ENCODE results near the gene RARA. TPM values are rescaled to one million over a fixed set of nuclear protein-coding genes. Genes with fewer than 3 reads are reported as not detected.

RARA gene
- total and polyA plus RNA-seq, 2 donors (not counting 1 experiment from before 2014, with no cell fraction given) = 7.0 to 7.8 TPM

DNA sequence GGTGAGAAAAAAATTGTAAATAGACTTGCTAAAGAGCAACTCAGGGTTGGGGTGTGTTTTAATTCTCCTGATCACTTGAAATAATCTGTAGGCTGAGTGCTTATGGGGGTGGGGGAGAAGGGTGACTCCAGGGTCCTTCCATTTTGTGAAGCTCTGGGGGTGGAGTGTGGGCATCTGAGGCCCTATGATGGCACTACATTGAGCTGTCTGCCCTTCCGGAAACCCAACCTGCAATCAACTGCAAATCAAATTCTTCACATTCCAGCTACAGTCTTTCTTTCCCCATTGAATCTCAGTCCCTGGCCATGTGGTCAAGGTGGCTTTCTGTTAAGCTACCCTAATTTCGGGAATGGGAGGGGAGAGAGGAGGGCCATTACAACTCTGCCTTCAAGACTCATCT, 27.3 kb upstream of the RARA start:
- TF ChIP-seq EZH2 (IDR thresholded peaks at IDR 0.05; ENCODE audit: low read length, missing control alignments) = no peak
- TF ChIP-seq, protein P1, sequence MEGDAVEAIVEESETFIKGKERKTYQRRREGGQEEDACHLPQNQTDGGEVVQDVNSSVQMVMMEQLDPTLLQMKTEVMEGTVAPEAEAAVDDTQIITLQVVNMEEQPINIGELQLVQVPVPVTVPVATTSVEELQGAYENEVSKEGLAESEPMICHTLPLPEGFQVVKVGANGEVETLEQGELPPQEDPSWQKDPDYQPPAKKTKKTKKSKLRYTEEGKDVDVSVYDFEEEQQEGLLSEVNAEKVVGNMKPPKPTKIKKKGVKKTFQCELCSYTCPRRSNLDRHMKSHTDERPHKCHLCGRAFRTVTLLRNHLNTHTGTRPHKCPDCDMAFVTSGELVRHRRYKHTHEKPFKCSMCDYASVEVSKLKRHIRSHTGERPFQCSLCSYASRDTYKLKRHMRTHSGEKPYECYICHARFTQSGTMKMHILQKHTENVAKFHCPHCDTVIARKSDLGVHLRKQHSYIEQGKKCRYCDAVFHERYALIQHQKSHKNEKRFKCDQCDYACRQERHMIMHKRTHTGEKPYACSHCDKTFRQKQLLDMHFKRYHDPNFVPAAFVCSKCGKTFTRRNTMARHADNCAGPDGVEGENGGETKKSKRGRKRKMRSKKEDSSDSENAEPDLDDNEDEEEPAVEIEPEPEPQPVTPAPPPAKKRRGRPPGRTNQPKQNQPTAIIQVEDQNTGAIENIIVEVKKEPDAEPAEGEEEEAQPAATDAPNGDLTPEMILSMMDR (conservative IDR thresholded peaks at IDR 0.05 in 1 of 2, IDR thresholded peaks at IDR 0.05 in 1 of 2; ENCODE audit: low read depth in 1 of 2, low read length in 2 of 2) = no peak
- Histone ChIP-seq H2AFZ (ENCODE audit: low read length) (no peak overlapping the region), H3K9ac (ENCODE audit: insufficient read depth, low read length) (no peak overlapping the region), H3K4me1 (ENCODE audit: control insufficient read depth, extremely low read depth, insufficient read depth, low read length) (peaks cover 16% of the 10 kb centered on the region), H3K79me2 (ENCODE audit: control insufficient read depth, insufficient read depth, low read length) (no peaks in the 10 kb centered on the region), H3K27me3 (ENCODE audit: control insufficient read depth, insufficient read depth, low read length) (no peaks in the 10 kb centered on the region), H3K9me3 (ENCODE audit: control insufficient read depth, insufficient read depth, low read depth, low read length) (no peaks in the 10 kb centered on the region), H3K4me3 (replicated peaks in 1 of 4; ENCODE audit: control extremely low read depth in 1 of 4, insufficient read depth in 1 of 4, low read depth in 3 of 4, low read length in 4 of 4) (no peak overlapping the region), H3K4me2 (ENCODE audit: extremely low read depth, insufficient read depth, low read length) (no peak overlapping the region), H4K20me1 (ENCODE audit: control insufficient read depth, extremely low read depth, insufficient read depth, low read length) (no peaks in the 10 kb centered on the region), H3K27ac (ENCODE audit: insufficient read depth, low read length) (no peak overlapping the region), H3K36me3 (ENCODE audit: control insufficient read depth, insufficient read depth, low read length) (peaks cover 6% of the 10 kb centered on the region)
- no peak for DNase-seq (ENCODE audit: low read depth in 2 of 2)

GRCh38 chr17:40283662-40284061, 25.3 kb upstream of the RARA start:
- Histone ChIP-seq H3K4me1 (ENCODE audit: control insufficient read depth, extremely low read depth, insufficient read depth, low read length) (peaks cover 16% of the 10 kb centered on the region), H3K27me3 (ENCODE audit: control insufficient read depth, insufficient read depth, low read length) (no peaks in the 10 kb centered on the region), H4K20me1 (ENCODE audit: control insufficient read depth, extremely low read depth, insufficient read depth, low read length) (no peaks in the 10 kb centered on the region), H3K27ac (ENCODE audit: insufficient read depth, low read length) (peak overlapping the region; percentile 92), H3K4me3 (replicated peaks in 1 of 4; ENCODE audit: control extremely low read depth in 1 of 4, insufficient read depth in 1 of 4, low read depth in 3 of 4, low read length in 4 of 4) (peak overlapping the region; percentile 22 to 49 (median 37)), H3K9me3 (ENCODE audit: control insufficient read depth, insufficient read depth, low read depth, low read length) (no peaks in the 10 kb centered on the region), H3K4me2 (ENCODE audit: extremely low read depth, insufficient read depth, low read length) (peak overlapping the region; percentile 93), H2AFZ (ENCODE audit: low read length) (no peak overlapping the region), H3K9ac (ENCODE audit: insufficient read depth, low read length) (peak overlapping the region; percentile 28), H3K79me2 (ENCODE audit: control insufficient read depth, insufficient read depth, low read length) (peaks cover 3% of the 10 kb centered on the region), H3K36me3 (ENCODE audit: control insufficient read depth, insufficient read depth, low read length) (no peaks in the 10 kb centered on the region)
- TF ChIP-seq, protein P1 (conservative IDR thresholded peaks at IDR 0.05 in 1 of 2, IDR thresholded peaks at IDR 0.05 in 1 of 2; ENCODE audit: low read depth in 1 of 2, low read length in 2 of 2) = no peak
- TF ChIP-seq EZH2 (IDR thresholded peaks at IDR 0.05; ENCODE audit: low read length, missing control alignments) = no peak
- DNase-seq (ENCODE audit: low read depth in 2 of 2) = peak; percentile 95 to 99

DNA sequence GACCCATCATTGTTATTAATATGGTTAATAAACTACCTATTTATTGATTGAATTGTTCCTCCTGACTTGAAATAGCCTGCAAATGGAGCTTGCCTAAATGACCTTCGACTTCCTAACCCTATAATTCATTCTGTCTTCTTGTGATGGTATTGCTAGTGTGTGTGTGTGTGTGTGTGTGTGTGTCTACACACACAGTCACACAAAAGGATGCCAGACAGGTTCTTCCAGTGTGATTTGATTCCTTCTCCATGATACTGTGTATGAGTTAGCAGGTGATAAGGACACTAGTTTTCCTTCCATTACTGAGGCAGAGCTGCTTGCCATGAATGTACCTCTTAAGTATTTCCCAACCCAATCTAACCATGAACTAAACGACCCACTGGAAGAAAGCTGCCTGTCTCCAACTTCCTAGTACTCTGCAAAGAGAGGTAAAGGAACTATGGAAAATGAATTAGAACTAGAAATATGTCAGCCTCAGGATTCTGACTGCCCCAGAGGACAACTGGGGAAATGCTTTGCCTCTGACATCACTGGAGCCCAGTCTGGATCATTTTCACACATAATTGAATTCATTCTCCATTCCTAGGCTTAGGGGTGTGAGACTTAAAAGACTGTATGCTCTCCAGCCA, 24.8 kb upstream of the RARA start:
- Histone ChIP-seq H4K20me1 (ENCODE audit: control insufficient read depth, extremely low read depth, insufficient read depth, low read length) (no peaks in the 10 kb centered on the region), H3K4me1 (ENCODE audit: control insufficient read depth, extremely low read depth, insufficient read depth, low read length) (peaks cover 16% of the 10 kb centered on the region), H3K4me3 (replicated peaks in 1 of 4; ENCODE audit: control extremely low read depth in 1 of 4, insufficient read depth in 1 of 4, low read depth in 3 of 4, low read length in 4 of 4) (peak overlapping the region; percentile 22 to 49 (median 37)), H3K36me3 (ENCODE audit: control insufficient read depth, insufficient read depth, low read length) (no peaks in the 10 kb centered on the region), H3K9me3 (ENCODE audit: control insufficient read depth, insufficient read depth, low read depth, low read length) (no peaks in the 10 kb centered on the region), H3K9ac (ENCODE audit: insufficient read depth, low read length) (peak overlapping the region; percentile 46), H3K27me3 (ENCODE audit: control insufficient read depth, insufficient read depth, low read length) (no peaks in the 10 kb centered on the region), H3K27ac (ENCODE audit: insufficient read depth, low read length) (peak overlapping the region; percentile 92), H2AFZ (ENCODE audit: low read length) (no peak overlapping the region), H3K4me2 (ENCODE audit: extremely low read depth, insufficient read depth, low read length) (peak overlapping the region; percentile 93), H3K79me2 (ENCODE audit: control insufficient read depth, insufficient read depth, low read length) (peaks cover 9% of the 10 kb centered on the region)
- DNase-seq (ENCODE audit: low read depth in 2 of 2) = peak; percentile 84 to 95
- no peak for TF ChIP-seq EZH2 (IDR thresholded peaks at IDR 0.05; ENCODE audit: low read length, missing control alignments)
- TF ChIP-seq, protein P1 (conservative IDR thresholded peaks at IDR 0.05 in 1 of 2, IDR thresholded peaks at IDR 0.05 in 1 of 2; ENCODE audit: low read depth in 1 of 2, low read length in 2 of 2) = peak; percentile 15 to 42

Data from fibroblast of lung (primary cell).